Stimulated activated CD4-positive, alpha-beta T cell treated with anti-CD3 and anti-CD28 coated beads, Interleukin-1b, Interleukin-23, amount 100 ng/mL, for 1 hour (primary cell): ENCODE measurements around the gene KLF6.
A peak's percentile ranks its signal among the peaks of the same experiment; 100 is the strongest.

ENCODE experiments used
- DNase-seq, 2 donors: peaks; one replicate each; pipeline ENCODE4 v3.0.0-alpha.2; 2020; ENCODE audit warnings: low read depth in 2 of 2

Gene KLF6

DNA sequence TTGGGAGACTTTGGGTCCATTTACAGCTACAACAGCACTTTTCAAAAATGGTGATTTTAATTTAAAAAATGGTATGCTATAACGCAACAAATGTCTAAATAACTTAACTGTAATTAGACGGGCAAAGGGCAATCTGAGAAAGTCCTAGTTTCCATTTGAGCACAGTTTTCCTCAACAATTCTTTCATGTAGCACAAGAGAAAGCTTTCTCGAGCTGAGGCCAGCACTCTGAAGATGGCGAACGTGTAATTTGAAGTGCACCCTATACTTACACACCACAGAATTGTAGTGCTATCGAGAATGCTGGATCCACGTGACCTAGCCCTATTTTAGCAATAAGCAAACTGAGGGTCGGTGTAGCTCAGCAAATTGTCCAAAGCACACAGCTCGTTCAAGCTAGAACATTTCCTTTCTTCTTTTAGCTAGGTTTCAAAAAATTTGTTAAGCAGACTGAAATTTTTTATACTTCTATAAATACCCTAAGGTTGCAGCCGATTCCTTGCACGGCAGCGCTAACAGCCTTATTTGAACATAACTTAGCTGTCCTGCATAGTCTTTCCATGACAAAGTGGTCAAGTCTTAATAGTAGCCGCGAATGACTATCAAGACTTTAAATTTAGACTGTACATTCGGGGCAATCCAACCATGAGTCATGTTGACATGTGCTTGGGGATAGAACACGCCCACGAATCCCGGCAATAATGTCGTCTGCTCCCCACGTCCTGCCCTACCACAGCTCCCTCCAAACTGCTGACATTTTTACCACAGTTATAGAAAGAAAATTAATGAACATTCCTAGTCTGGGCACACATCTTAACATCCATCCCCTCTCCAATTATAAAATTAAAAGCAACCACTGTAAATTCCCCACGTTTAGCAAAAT, 10.0 kb downstream of the KLF6 start:
- DNase-seq = no peak

GRCh38 chr10:3774018-3774813, 10.8 kb downstream of the KLF6 start:
- DNase-seq = no peak

DNA sequence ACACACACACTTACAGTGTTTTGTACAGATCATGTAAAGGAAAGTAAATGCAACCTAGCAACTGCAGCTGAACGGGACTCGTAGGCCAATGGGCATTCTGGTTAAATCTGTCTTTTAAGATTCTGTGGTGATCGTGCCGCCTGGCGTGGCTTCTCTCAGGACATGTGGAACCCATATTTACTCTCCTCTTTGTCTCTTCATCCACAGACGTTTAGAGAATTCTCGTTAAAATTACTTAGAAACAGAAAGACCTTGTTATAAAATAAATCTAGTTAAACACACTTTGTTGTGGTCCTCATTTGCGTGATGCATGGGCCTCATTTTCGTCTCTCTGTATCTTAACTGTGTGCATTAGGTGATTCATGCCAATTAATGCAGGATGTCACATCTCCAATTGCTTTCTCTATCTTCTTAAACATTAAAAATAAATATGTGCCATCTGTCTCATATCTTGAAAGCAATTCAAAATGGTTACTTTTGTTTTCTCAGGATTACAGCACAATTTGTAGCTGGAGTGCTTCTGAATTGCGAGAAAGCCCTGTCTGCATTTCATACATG, 11.5 kb downstream of the KLF6 start:
- DNase-seq = no peak

DNA sequence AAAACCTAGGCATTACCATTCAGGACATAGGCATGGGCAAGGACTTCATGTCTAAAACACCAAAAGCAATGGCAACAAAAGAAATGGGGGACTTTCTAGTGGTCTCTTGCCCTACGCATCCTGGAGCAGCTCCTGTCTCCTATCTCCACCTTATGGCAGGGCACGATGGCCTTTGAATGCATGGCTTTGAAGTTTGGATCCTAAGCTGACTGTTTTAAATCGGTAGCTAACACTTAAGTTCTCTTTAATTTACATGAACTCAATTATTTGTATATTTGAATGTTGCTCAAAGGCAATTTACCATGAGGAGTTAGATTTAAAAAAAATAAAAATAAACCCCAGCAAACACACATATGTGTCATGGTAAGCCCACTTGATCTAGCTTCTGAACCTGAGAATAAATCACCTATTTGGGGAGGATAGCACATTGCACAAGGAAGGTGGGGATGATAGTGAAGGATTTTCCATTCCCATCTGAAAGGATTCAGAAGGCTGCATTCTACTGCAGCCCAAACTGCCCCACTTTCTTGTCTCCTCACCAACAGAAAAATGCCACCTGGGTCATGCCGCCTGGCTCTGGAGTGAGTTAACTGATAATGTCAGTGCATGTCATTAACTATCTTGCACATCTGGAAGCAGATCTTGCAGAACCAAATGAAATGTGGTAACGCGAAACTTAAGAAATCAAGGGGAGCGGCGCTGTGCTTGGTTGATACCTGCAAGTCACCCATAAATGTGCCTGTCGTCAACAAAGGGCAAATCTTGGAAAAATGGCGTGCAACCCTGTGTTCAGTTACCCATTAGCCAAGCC, 12.4 kb downstream of the KLF6 start:
- DNase-seq = no peak

DNA sequence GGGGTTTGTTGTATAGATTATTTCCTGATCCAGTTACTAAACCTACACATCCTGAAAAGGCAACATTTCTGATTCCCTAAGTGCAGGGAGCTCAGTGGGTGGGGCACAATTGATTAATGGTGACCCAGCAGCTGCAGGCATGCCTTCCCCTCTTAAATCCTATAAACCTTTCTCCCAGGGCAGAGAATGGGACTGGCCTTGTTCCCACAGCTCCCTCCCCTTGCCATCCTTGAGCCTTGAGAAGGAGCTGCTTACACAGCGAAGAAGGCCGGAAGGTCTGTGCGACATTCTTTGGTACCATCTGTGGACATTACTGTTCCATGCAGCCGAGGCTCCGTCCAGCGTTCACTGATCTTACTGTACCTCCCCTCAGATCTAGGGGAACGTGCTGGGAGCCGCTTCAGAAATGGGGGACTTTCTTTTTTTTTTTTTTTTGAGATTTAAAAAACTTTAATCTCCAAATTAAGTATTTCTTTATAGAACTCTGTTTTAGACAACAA, 14.3 kb downstream of the KLF6 start:
- DNase-seq = no peak

GRCh38 chr10:3769556-3769955, 15.5 kb downstream of the KLF6 start:
- no peak for DNase-seq

GRCh38 chr10:3766046-3766756, 18.8 kb downstream of the KLF6 start:
- no peak for DNase-seq

DNA sequence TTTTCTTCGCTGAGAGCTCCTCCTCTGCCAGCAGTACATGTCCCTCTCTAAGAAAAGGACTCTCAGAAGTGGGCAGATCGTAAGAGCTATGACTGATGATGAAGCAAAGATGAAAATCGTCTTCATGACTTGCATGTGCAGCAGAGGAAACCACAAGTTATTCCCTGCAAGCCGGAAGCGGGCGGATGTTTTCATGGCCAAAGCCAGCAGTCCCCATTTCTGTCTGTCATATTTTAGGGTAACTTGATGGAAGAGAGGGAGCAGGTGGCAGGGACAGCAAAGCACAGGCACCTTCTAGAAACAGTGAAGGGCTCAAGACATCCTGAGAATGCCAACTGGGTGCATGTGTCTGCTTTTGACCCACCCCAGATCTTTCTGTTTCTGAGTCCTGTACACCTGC, 19.9 kb downstream of the KLF6 start:
- DNase-seq = no peak

DNA sequence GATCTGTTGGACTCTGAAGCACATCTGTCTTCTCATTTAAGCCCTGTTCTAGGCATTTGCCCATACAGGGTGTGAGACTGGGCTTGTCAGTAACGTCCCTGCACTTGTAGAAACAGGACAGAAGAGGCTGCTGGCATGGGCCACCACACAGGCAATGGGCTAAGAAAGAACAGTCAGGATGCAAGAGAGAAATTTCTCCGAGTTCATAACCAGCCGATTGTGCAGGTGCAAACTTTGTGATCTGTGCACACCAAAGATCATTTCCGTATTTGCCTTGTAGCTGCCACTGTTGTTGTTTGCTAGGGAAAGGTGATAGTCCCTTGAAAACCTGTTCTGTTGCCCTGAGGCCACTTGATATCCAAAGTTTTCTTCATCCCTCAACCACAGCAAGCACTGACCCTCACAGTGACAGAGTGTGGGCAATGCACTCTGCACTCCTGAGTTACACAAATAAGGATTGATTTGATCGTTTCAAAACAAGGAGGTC, 20.3 kb downstream of the KLF6 start:
- DNase-seq = no peak

- no peak for DNase-seq
These were observed 21.0 kb downstream of the KLF6 start for GRCh38 chr10:3763852-3764625.

DNA sequence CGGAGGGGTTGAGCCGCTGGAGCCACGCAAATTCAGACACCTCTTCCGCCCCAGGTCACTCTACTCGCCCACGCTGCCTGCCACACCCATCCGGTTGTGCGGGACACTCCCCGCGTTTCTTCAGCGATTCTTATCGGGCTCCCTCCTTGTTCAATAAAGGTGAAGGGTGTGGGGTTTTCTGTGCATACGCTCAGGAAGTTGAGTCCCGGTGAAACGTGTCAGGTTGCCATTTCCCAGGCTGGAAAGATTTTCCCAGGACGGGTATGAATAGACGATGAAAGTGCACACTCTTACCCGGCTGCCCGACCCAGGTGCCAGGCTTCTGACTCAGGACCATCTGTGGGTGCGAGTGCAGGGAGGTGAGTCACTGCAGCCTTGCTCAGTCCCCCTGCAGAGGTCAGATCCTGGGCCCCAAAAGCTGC, 22.0 kb downstream of the KLF6 start:
- no peak for DNase-seq

GRCh38 chr10:3762309-3762708, 22.7 kb downstream of the KLF6 start:
- DNase-seq = no peak

DNA sequence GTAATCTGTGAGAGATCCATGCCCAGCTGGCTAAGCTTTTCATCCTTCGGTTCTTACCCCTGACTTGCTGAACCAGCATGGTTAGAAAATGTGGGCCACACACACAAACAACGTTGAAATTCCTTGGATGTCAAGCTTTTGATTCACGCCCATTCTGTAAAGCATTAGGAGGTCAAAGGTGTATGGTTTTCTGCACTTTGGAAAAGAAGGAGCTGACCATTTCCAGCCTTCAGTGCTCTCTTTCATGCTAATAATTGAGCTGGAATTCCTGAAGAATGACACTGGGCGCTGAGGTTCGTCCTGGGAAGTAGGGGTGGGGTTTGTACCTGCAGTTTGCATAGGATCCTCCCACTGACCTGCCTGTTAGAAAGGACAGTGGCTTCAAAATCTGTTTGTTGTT, 23.1 kb downstream of the KLF6 start:
- DNase-seq = no peak

DNA sequence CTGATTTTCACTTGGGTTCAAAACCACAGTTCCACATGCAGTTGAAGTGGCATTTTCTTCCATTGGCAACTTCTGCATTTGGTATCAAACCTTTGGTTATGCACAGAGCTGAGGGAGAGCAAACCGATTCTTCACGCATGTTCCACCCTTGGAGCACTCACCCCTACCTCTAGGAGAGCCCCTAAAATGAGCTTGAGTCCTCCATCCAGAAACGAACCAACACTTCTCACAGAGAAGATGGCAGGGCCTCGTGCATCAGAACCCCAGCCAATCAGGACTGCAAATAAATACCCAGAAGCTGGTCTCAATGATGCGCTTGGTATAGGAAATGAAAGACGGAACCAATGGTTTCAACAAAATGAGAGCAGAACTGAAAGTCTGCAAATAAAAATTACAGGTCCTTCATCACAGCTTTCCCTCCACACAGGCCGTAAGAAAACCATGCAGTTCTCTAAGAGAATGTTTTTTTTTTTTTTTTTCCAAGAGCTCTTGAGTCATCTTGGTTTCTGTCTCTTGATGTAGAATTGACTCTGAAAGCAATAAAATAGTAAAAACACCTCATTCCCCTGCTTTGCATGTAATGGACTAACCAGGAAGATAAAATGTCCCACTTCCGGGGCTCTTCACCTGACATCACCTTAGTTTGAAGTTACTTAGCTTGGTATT, 23.9 kb downstream of the KLF6 start:
- no peak for DNase-seq

GRCh38 chr10:3760083-3760482, 24.9 kb downstream of the KLF6 start:
- no peak for DNase-seq

GRCh38 chr10:3759397-3759796, 25.6 kb downstream of the KLF6 start:
- no peak for DNase-seq

GRCh38 chr10:3758491-3758970, 26.5 kb downstream of the KLF6 start:
- no peak for DNase-seq

DNA sequence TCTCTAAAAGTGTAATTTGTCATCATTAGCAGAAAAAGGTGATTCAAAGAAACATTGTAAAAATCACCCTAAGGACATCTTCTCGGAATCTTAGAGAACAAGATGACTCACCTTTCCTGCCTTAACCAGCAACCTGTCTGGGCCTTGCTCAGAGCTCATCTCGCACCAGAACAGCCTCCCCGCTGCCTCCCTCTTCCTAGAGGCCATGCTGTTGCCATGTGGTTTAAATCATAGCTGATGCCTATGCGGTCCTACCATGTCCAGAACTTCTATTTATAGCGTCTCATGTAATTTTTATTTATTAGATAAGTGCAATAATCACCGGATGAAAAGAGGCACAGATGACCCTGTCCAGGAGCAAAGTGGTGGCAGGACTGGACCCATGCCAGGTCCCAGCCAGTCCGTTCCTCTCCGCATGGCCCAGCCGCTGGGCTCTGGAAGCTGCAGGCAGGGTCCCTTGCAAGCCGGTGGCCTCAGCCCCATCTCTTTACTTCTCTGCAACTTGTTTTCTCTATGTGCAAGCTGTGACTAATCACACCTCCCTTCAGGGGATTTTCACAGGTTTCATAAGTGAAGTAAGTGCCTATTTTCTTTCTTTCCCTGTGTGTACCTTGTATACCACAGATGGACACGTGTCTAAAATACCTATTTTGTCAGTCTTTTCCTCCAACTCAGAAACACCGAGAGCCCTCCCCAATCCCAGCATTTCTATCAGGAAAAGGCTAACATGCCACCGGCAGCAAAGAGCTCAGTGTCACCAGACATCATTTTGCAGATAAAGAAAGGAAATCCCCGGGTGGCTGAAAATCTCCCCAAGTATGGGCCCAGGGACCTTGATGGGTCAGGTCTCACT, 27.1 kb downstream of the KLF6 start:
- DNase-seq = peak in 1 of 2 donors; percentile 32
